GM12874 (cell line): ENCODE results near the gene SPEF1.

Source experiments
- TF ChIP-seq, protein P1 (sequence below): IDR thresholded peaks from 2 replicates; pipeline ENCODE4 v1.5.1; 2011; ENCODE audit warnings: low read depth, mild to moderate bottlenecking, control low read depth, low read length, moderate library complexity; ENCODE audit not compliant: insufficient read depth

The SPEF1 gene

DNA sequence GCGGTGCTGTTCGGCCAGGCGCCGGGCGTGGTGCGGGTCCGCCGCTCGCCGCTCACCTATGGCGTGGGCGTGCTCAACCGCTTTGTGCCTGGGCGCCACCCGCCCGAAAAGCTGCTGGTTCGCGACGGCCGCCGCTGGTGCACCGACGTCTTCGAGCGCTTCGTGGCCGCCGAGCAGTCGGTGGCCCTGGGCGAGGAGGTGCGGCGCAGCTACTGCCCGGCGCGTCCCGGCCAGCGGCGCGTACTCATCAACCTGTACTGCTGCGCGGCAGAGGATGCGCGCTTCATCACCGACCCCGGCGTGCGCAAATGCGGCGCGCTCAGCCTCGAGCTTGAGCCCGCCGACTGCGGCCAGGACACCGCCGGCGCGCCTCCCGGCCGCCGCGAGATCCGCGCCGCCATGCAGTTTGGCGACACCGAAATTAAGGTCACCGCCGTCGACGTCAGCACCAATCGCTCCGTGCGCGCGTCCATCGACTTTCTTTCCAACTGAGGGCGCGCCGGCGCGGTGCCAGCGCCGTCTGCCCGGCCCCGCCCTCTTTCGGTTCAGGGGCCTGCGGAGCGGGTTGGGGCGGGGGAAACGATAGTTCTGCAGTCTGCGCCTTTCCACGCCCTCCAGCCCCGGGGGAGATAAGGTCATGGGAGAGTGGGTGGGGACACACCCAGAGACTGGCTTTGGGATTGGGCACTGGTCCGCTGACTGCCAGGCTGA is 29.4 kb downstream of the SPEF1 start:
- TF ChIP-seq, protein P1, sequence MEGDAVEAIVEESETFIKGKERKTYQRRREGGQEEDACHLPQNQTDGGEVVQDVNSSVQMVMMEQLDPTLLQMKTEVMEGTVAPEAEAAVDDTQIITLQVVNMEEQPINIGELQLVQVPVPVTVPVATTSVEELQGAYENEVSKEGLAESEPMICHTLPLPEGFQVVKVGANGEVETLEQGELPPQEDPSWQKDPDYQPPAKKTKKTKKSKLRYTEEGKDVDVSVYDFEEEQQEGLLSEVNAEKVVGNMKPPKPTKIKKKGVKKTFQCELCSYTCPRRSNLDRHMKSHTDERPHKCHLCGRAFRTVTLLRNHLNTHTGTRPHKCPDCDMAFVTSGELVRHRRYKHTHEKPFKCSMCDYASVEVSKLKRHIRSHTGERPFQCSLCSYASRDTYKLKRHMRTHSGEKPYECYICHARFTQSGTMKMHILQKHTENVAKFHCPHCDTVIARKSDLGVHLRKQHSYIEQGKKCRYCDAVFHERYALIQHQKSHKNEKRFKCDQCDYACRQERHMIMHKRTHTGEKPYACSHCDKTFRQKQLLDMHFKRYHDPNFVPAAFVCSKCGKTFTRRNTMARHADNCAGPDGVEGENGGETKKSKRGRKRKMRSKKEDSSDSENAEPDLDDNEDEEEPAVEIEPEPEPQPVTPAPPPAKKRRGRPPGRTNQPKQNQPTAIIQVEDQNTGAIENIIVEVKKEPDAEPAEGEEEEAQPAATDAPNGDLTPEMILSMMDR: no peak

DNA sequence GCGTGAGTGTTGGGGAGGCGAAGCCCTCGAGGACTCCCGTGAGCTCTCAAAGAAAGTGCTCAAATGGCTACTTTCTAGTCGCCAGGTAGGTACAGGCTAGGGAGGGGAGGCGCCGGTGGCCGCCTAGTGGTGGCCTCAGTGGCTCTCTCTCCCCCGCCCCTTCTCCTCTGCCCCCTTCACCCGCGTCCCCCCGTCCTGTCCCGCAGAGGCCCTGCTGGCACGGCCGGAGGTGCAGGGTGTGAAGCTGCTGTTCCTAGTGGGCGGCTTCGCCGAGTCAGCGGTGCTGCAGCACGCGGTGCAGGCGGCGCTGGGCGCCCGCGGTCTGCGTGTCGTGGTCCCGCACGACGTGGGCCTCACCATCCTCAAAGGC is 30.0 kb downstream of the SPEF1 start:
- TF ChIP-seq, protein P1: peak; percentile 8; the same call in 1 of the 2 replicates

DNA sequence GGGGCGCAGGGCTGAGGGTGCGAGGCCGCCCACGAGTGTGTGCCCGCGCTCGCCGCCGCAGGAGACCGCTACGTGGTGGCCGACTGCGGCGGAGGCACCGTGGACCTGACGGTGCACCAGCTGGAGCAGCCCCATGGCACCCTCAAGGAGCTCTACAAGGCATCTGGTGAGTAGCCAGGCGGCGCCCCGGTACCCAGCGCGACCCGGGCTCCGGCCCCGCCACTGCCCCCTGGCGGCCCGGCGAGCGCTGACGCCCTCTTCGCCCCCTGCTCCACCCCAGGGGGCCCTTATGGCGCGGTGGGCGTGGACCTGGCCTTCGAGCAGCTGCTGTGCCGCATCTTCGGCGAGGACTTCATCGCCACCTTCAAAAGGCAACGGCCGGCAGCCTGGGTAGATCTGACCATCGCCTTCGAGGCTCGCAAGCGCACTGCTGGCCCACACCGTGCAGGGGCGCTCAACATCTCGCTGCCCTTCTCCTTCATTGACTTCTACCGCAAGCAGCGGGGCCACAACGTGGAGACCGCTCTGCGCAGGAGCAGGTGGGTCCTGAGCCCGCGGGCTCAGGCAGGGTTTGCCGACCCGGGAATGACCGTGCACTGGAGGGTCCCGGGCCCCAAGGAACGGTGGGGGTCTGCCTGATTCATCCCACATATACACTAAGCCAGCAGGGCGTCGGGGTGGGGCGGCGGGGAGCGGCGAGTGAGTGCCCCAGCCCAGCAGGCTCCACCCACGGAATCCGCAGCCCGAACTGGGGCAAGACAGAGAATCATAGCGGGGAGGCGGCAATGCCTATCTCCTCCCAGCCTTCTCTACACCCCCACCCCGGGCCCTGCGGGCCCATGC is 31.3 kb downstream of the SPEF1 start:
- TF ChIP-seq, protein P1: peak; percentile 85

DNA sequence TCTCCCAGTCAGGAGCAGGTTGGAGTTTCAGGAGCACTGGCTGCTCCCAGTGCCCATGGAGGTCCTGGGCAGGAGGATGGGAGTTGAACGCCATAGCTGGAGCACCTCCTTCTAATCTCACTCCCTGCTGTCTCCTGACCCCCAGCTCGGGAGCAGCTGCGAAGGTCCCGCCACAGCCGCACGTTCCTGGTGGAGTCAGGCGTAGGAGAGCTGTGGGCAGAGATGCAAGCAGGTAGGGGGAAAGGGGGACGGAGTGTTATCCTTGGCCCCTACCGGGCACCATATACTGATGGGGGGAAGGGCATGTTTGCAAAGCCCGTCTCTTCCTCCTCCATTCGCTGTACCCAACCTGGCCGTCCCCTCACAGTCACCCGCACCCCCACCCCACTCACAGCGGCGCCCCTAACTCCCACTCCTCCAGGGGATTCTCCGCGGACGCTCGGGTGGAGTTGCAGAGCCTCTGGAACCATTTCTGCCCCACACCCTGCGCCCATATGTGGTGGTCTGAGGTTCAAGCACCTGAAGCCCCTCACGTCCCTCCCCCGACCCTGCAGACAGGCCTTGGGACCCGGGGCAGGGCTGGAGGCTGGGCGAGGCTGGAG is 32.1 kb downstream of the SPEF1 start:
- TF ChIP-seq, protein P1: no peak

DNA sequence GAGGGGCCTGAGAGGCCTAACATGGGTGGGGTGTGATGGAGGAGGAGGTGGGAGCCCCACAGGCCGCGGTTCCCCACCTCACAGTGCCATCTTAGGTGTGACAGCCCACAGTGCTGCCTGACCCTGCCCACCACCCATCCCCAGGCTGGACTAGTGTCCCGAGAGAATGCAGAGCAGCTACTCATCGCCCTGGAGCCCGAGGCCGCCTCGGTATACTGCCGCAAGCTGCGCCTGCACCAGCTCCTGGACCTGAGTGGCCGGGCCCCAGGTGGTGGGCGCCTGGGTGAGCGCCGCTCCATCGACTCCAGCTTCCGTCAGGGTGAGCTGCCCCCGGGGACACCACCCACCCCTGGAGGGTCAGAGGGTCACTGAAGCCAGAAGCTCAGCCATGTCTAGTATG is 33.2 kb downstream of the SPEF1 start:
- TF ChIP-seq, protein P1: no peak

DNA sequence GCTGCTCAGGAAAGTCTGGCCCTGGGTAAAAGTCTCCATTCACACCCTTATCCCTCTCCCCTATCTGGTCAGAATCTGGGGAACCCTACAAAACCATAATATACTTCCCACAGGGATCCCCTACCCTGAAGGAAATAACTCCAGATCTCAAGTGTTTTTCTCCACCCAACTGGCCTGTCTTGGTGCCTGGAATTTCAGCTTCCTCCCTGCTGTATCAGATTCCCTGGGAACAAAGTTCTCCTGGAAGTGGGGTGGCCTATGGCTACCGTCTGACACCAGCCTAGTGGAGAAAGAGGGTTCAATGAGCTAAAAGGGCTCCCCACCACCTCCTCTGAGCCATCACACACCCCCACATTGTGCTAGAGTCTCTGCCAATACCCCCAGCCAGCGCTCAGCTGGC is 33.8 kb downstream of the SPEF1 start:
- TF ChIP-seq, protein P1: no peak

DNA sequence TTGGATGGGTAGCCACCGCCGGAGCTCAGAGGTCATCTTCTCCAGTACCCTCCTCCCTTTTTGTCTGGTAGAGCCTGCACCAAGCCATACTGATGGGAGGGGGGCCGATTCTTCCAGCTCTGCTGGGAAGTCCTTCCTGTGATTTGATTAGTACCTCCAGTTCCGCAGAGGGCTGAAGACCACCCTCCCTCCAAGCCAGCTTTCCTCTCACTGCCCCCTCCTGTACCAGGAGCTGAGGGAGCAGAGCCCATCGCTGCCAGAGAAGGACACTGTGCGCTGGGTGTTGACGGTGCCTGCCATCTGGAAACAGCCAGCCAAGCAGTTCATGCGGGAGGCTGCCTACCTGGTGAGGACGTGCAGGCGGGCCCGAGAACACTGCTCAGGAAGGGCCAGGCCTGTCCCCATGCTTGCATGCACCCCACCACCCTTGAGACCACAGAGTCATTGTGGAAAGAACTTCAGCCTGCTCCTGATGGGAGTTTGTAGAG is 35.5 kb downstream of the SPEF1 start:
- TF ChIP-seq, protein P1: no peak
